Fibroblast of the conjunctiva (primary cell): Measurements from ENCODE around the gene SLC43A2.

Experiments
- DNase-seq: peaks from one replicate; pipeline ENCODE4 v3.0.0-alpha.2; 2010; ENCODE audit warnings: low read depth

SLC43A2 gene

GRCh38 chr17:1623057-1623630 lies 5.5 kb downstream of the SLC43A2 start:
- DNase-seq = no peak

GRCh38 chr17:1621273-1621954 lies 7.2 kb downstream of the SLC43A2 start:
- DNase-seq = no peak

- no peak for DNase-seq
Observed at GRCh38 chr17:1620486-1620885, 8.1 kb downstream of the SLC43A2 start.

GRCh38 chr17:1617620-1618174 lies 10.9 kb downstream of the SLC43A2 start:
- peak; percentile 16 for DNase-seq

- DNase-seq = no peak
Observed at GRCh38 chr17:1616101-1616500, 12.5 kb downstream of the SLC43A2 start.

GRCh38 chr17:1612400-1612799 lies 16.2 kb downstream of the SLC43A2 start:
- no peak for DNase-seq

- no peak for DNase-seq
Observed at GRCh38 chr17:1611715-1612114, 16.9 kb downstream of the SLC43A2 start.

- DNase-seq = no peak
Observed at GRCh38 chr17:1608676-1609075, 20.0 kb downstream of the SLC43A2 start.

- DNase-seq = no peak
Observed at GRCh38 chr17:1607971-1608320, 20.7 kb downstream of the SLC43A2 start.

- DNase-seq = no peak
Observed at GRCh38 chr17:1606352-1606985, 22.2 kb downstream of the SLC43A2 start.

GRCh38 chr17:1605681-1606351 lies 22.8 kb downstream of the SLC43A2 start:
- no peak for DNase-seq

GRCh38 chr17:1604831-1605528 lies 23.7 kb downstream of the SLC43A2 start:
- DNase-seq = no peak

- DNase-seq = no peak
Observed at GRCh38 chr17:1601571-1601970, 27.1 kb downstream of the SLC43A2 start.

GRCh38 chr17:1598399-1599095 lies 30.1 kb downstream of the SLC43A2 start:
- no peak for DNase-seq

- no peak for DNase-seq
Observed at GRCh38 chr17:1597861-1598342, 30.7 kb downstream of the SLC43A2 start.

- DNase-seq = no peak
Observed at GRCh38 chr17:1593630-1593931, 35.1 kb downstream of the SLC43A2 start.

GRCh38 chr17:1592751-1593629 lies 35.6 kb downstream of the SLC43A2 start:
- no peak for DNase-seq

- DNase-seq = no peak
Observed at GRCh38 chr17:1591474-1592090, 37.1 kb downstream of the SLC43A2 start.

GRCh38 chr17:1590747-1591473 lies 37.7 kb downstream of the SLC43A2 start:
- DNase-seq = no peak
